K562 treated with DMSO at 1 percent for 48 hours (cell line): Measurements from ENCODE around the gene TRMT13. TPM values are rescaled to one million over a fixed set of nuclear protein-coding genes. Genes with fewer than 3 reads are reported as not detected.

Source experiments
- total RNA-seq: library from RNA; unstranded; fragments of 300-600 nt; gene quantifications from 2 replicates; pipeline ENCODE4 v1.2.3, GENCODE V29; 2022; ENCODE audit warnings: low replicate concordance; ENCODE audit errors: extremely low read depth

The TRMT13 gene, protein sequence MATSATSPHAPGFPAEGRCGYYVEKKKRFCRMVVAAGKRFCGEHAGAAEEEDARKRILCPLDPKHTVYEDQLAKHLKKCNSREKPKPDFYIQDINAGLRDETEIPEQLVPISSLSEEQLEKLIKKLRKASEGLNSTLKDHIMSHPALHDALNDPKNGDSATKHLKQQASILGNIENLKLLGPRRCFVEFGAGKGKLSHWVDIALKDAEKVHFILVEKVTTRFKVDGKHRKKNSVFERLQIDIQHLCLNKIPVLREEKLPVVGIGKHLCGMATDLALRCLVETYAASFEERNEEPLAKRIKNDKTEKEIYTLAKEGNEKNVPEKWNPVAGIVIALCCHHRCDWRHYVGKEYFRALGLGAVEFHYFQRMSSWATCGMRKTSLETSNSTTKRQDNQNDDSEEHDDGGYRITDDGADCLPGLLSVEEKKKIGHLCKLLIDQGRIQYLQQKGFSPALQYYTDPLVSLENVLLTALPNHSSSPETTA
- not detected in 2 replicates for total RNA-seq

DNA sequence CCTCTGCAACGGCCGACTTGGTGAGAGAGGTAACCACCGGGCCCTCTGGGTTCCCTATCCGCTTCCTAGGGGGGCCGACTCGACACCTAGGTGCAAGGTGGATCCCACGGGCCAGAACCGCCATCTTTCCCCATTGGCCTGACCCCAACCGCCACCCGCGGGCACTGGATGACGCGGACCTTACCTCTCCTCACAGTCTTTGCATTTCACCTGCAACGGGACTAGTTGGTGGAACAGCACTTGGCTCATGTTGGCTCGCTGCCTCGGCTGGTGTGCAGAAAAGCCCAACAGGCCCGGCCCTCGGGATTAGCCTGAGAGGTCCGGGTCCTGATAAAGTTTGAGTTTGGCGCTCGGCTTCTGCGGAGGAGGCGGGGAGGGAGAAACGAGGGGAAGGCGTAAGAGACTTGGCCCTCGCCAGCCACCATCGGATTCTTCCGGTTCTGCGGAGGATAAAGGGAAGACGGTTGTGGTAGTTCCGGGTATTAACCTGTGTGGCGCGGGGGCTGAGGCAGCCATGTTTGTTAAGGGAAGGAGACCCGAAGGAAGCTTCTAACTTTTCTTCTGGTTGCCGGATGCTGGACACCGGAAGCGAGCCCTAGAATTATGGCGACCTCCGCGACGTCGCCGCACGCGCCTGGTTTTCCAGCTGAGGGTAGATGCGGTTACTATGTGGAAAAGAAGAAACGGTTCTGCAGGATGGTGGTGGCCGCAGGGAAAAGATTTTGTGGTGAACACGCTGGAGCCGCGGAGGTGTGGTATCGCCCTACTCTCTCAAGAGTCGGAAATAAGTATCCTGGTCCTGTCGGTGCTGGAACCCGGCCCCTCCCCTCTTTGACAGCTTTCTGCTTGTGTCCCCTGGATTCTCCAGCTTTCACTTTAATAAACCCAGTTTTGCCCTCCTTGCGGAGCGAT, at the start of gene TRMT13, which contains the start of gene SASS6:
TSS of gene TRMT13 (plus strand) at position 598 of the 912 bp plus-strand sequence. CDS start at position 604, 6 bp downstream.
TSS of gene SASS6 (minus strand) at position 365 of the 912 bp plus-strand sequence. CDS start at position 249, 116 bp downstream.

DNA sequence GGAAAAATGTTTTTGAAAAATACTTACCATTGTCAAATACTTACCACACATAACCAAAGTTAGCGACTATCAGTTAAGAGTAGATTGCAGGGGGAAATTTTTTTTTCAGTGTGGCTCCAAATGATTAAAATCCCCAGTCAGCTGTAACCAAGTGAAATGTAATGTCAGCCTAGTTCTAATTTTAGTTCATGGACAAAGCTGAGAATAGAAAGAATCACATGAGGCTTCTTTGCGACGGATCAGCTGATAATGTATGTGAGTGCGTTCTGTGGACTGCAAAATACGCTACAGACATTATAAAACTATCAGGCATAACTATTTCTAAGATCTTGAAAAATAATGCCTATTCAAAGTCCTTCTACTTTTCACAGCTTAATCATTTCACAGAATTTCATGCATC, 45.1 kb downstream of the TRMT13 start, which contains the start of gene LRRC39:
TSS of gene LRRC39 (minus strand) at position 166 of the 400 bp plus-strand sequence. CDS start 9,740 bp downstream, outside the sequence.

Other genes starting within 250 kb of the TRMT13 start
- not detected in 2 replicates for gene SLC35A3, start 163.2 kb upstream of the TRMT13 start, total RNA-seq
- gene SASS6, start 233 bp upstream of the TRMT13 start, total RNA-seq, result not detected in 2 replicates
- gene LRRC39, start 45.1 kb downstream of the TRMT13 start, total RNA-seq, result not detected in 2 replicates
- gene DBT, start 116.7 kb downstream of the TRMT13 start, total RNA-seq, result not detected in 2 replicates
- not detected in 2 replicates for gene RTCA, start 133.1 kb downstream of the TRMT13 start, total RNA-seq
- gene CDC14A, start 219.3 kb downstream of the TRMT13 start, total RNA-seq, result not detected in 2 replicates